Lung (tissue), 12 donors: ENCODE measurements around the gene ARPC1A. TPM values are rescaled to one million over a fixed set of nuclear protein-coding genes. Genes with fewer than 3 reads are reported as not detected.
"Not testable (repeated sequence)": the region's sequence is repeated elsewhere in the genome, so short reads cannot be mapped to it uniquely, and the experiment has no call there.

Experiments
- ATAC-seq: fragments of 200-7000 bp; cut with Tn5 transposase; one replicate; pipeline ENCODE4 v1.9.1; 2020; ENCODE audit warnings: moderate number of reproducible peaks; ENCODE audit not compliant: insufficient read depth, low FRiP score
- DNase-seq, 3 donors: peaks; one replicate each; pipeline ENCODE4 v3.0.0-alpha.2; 2013 to 2017
- H3K27ac ChIP-seq, 2 donors: one replicate each; pipeline ENCODE4 v1.5.1; 2013; ENCODE audit warnings: mild to moderate bottlenecking in 2 of 2, moderate library complexity in 2 of 2, control low read depth in 1 of 2, inconsistent platforms in 1 of 2, low read depth in 1 of 2, low read length in 1 of 2
- H3K27me3 ChIP-seq, 3 donors: one replicate each; pipeline ENCODE4 v1.5.1; 2013; ENCODE audit warnings: low read length in 2 of 3; ENCODE audit not compliant: control insufficient read depth in 3 of 3, insufficient read depth in 3 of 3
- H3K36me3 ChIP-seq, 4 donors: one replicate each; pipeline ENCODE4 v1.5.1; 2013; ENCODE audit warnings: low read length in 4 of 4, mild to moderate bottlenecking in 1 of 4, moderate library complexity in 1 of 4; ENCODE audit not compliant: control insufficient read depth in 4 of 4, insufficient read depth in 4 of 4
- H3K4me1 ChIP-seq, 5 donors: one replicate each; pipeline ENCODE4 v1.5.1; 2013; ENCODE audit warnings: low read length in 5 of 5, mild to moderate bottlenecking in 2 of 5, moderate library complexity in 1 of 5; ENCODE audit not compliant: control insufficient read depth in 5 of 5, insufficient read depth in 5 of 5
- H3K4me3 ChIP-seq: one replicate; pipeline ENCODE4 v1.5.1; 2013; ENCODE audit warnings: mild to moderate bottlenecking, control low read depth, moderate library complexity
- H3K9ac ChIP-seq, 2 donors: one replicate each; pipeline ENCODE4 v1.5.1; 2013; ENCODE audit warnings: low read length in 2 of 2, control low read depth in 1 of 2; ENCODE audit not compliant: insufficient read depth in 1 of 2
- H3K9me3 ChIP-seq, 4 donors: one replicate each; pipeline ENCODE4 v1.5.1; 2013; ENCODE audit warnings: low read length in 3 of 4, mild to moderate bottlenecking in 1 of 4, moderate library complexity in 1 of 4; ENCODE audit not compliant: control insufficient read depth in 4 of 4, insufficient read depth in 3 of 4
- WGBS, 2 donors: extraction: QIAGEN DNeasy Blood & Tissue Kit; methylation state at CpG; one replicate each; pipeline ENCODE4 v1.1.7; 2013; 5-methylcytosine and 5-hydroxymethylcytosine counted together
- polyA plus RNA-seq, 2 donors: library from polyadenylated mRNA; stranded (reverse); fragments of 200-250 nt; gene quantifications; one replicate each; pipeline ENCODE4 v1.2.1, GENCODE V29; 2013
- total RNA-seq, 2 donors: library from RNA; depleted of rRNA in 1 of 2; stranded (reverse); fragments of >200 nt in 1 of 2; gene quantifications; one replicate each; pipeline ENCODE4 v1.2.1, GENCODE V29; 2014 to 2021
- TF ChIP-seq, protein P1 (sequence below): IDR thresholded peaks from 2 replicates; pipeline ENCODE4 v1.5.1; 2012; ENCODE audit warnings: mild to moderate bottlenecking; ENCODE audit errors: control extremely low read depth, extremely low read depth
- donor health status: control.
- donor health status: control.
- donor health status: Bipolar disorder and iron deficiency.
- donor health status: healthy.
- donor health status: DM: yes; HTN: yes; CAD: no.

ARPC1A gene
- total and polyA plus RNA-seq, 4 donors, result 71.3 to 212 (median 120) TPM

DNA sequence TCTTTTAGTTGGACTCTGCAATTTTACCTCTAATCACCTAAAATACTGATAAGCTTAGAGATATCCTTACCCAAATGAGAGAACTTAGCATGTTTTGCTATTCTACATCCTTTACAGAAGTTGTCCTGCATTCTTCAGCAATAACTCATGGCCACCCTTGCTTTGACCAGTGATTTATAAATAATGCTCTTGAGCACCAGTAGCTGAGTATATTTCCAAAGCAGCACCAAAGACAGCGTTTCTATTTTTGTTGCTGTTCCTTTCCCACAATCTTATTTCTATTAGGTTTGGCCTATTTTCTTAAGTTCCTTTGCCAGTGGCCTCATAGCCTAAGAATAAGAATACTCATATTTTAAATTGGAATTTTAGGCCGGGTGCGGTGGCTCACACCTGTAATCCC lies 15.0 kb downstream of the ARPC1A start:
- DNase-seq, result no peak
- no peak overlapping the region for H3K4me3 ChIP-seq
- H3K36me3 ChIP-seq, result peaks cover 23 to 46% (median 27%) of the 10 kb centered on the region in 4 donors
- H3K4me1 ChIP-seq, result no peaks in the 10 kb centered on the region
- H3K27ac ChIP-seq, result no peak overlapping the region
- H3K27me3 ChIP-seq, result no peaks in the 10 kb centered on the region
- H3K9ac ChIP-seq, result no peak overlapping the region
- TF ChIP-seq, protein P1, sequence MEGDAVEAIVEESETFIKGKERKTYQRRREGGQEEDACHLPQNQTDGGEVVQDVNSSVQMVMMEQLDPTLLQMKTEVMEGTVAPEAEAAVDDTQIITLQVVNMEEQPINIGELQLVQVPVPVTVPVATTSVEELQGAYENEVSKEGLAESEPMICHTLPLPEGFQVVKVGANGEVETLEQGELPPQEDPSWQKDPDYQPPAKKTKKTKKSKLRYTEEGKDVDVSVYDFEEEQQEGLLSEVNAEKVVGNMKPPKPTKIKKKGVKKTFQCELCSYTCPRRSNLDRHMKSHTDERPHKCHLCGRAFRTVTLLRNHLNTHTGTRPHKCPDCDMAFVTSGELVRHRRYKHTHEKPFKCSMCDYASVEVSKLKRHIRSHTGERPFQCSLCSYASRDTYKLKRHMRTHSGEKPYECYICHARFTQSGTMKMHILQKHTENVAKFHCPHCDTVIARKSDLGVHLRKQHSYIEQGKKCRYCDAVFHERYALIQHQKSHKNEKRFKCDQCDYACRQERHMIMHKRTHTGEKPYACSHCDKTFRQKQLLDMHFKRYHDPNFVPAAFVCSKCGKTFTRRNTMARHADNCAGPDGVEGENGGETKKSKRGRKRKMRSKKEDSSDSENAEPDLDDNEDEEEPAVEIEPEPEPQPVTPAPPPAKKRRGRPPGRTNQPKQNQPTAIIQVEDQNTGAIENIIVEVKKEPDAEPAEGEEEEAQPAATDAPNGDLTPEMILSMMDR, result no peak
- no peak for ATAC-seq
- 88 to 91% methylated on average over 3 of the region's 3 CpGs for WGBS, 2 donors
- H3K9me3 ChIP-seq, result no peaks in the 10 kb centered on the region

DNA sequence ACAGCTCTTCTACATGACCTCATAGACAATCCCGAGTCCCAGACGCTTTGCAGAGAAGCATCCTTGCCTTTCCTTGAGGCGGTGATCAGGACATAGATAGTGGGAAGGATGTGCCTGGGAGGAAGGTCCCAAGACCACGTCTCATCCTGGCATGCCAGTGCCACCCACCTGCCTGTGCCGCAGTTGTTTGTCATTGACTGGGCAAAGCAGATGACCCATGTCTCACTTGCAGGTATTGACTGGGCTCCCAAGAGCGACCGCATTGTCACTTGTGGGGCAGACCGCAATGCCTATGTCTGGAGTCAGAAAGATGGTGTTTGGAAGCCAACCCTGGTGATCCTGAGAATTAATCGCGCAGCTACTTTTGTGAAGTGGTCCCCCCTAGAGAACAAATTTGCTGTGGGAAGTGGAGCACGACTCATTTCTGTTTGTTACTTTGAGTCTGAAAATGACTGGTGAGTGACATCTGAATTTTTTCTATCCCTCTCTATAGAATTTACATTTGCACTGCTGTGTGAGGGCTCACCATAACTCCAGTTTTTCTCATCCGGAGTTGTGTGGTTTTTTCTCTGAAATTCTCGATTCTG lies 18.5 kb downstream of the ARPC1A start:
- H3K27me3 ChIP-seq, result no peaks in the 10 kb centered on the region
- no peaks in the 10 kb centered on the region for H3K4me1 ChIP-seq
- H3K4me3 ChIP-seq, result no peak overlapping the region
- no peak overlapping the region for H3K9ac ChIP-seq
- DNase-seq (no peak), ATAC-seq (no peak)
- no peaks in the 10 kb centered on the region for H3K9me3 ChIP-seq
- H3K36me3 ChIP-seq, result peaks cover 18 to 40% (median 27%) of the 10 kb centered on the region in 4 donors
- no peak overlapping the region for H3K27ac ChIP-seq
- WGBS, 2 donors, result 93 to 94% methylated on average over 13 of the region's 13 CpGs
- TF ChIP-seq, protein P1, result no peak

DNA sequence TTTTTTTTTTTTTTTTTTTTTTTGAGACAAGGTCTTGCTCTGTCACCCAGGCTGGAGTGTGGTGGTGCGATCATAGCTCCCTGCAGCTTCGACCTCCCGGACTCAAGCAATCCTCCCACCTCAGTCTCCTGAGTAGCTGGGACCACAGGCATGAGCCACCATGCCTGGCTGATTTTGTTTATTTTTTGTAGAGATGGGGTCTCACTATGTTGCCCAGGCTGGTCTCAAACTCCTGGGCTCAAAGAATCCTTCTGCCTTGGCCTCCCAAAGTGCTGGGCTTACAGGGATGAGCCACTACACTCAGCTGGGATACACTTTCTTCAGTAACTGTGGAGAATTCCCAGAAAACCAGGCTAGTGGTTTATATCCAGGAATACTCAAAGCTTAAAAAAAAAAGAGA lies 24.9 kb downstream of the ARPC1A start:
- not testable (repeated sequence) for H3K4me1 ChIP-seq, H3K27me3 ChIP-seq, DNase-seq, H3K9ac ChIP-seq, ATAC-seq, H3K9me3 ChIP-seq, H3K4me3 ChIP-seq, H3K27ac ChIP-seq
- WGBS, 2 donors, result 96 to 99% methylated on average over 3 of the region's 3 CpGs
- H3K36me3 ChIP-seq, result peaks cover 12 to 35% (median 25%) of the 10 kb centered on the region in 4 donors

DNA sequence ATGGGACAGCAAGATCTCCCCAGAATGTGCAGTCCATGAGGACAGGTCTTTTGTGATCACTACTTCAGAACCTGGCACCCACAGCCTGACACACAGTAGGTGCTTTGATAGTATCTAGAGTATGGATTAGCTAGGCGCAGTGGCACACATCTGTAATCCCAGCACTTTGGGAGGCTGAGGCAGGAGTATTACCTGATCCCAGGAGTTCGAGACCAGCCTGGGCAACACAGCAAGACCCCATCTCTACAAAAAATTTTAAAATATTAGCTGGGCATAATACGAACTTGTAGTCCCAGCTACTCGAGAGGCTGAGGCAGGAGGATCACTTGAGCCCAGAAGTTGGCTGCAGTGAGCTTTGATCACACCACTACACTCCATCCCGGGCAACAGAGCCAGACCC lies 26.5 kb downstream of the ARPC1A start:
- no peak for ATAC-seq
- H3K9ac ChIP-seq, result no peak overlapping the region
- no peaks in the 10 kb centered on the region for H3K4me1 ChIP-seq
- 96 to 98% methylated on average over 5 of the region's 5 CpGs for WGBS, 2 donors
- no peaks in the 10 kb centered on the region for H3K27me3 ChIP-seq
- no peak for DNase-seq
- TF ChIP-seq, protein P1, result no peak
- no peak overlapping the region for H3K27ac ChIP-seq
- H3K36me3 ChIP-seq, result peaks cover 12 to 34% (median 26%) of the 10 kb centered on the region in 4 donors
- H3K9me3 ChIP-seq, result no peaks in the 10 kb centered on the region
- H3K4me3 ChIP-seq, result no peak overlapping the region
